Gastroesophageal sphincter (tissue), 4 donors: ENCODE results near the gene C11orf86. TPM values are rescaled to one million over a fixed set of nuclear protein-coding genes. Genes with fewer than 3 reads are reported as not detected.
"Not testable (repeated sequence)": the region's sequence is repeated elsewhere in the genome, so short reads cannot be mapped to it uniquely, and the experiment has no call there.

Experiments
- ATAC-seq: fragments of 150-250 bp; one replicate; pipeline ENCODE4 v1.9.1; 2016; ENCODE audit warnings: mild to moderate bottlenecking, moderate library complexity
- H3K27ac ChIP-seq, 4 donors: fragments of 200-600 bp; sonication (generic) in 3 of 4; 1 replicate in 3 of 4; 2 replicates in 1 of 4; pipeline ENCODE4 v1.5.1; 2016 to 2019
- H3K27me3 ChIP-seq: fragments of 200-600 bp; sonication (generic); one replicate; pipeline ENCODE4 v1.5.1; 2019
- H3K36me3 ChIP-seq, 2 donors: fragments of 200-600 bp; sonication (generic); one replicate each; pipeline ENCODE4 v1.5.1; 2019; ENCODE audit warnings: control low read depth in 1 of 2
- H3K4me1 ChIP-seq, 3 donors: fragments of 200-600 bp; sonication (generic); 1 replicate in 2 of 3; 2 replicates in 1 of 3; pipeline ENCODE4 v1.5.1; 2016 to 2019; ENCODE audit warnings: control low read depth in 2 of 3
- H3K4me3 ChIP-seq, 2 donors: fragments of 200-600 bp; sonication (generic); one replicate each; pipeline ENCODE4 v1.5.1; 2019; ENCODE audit warnings: mild to moderate bottlenecking in 1 of 2, moderate library complexity in 1 of 2
- H3K9me3 ChIP-seq, 3 donors: fragments of 200-600 bp; sonication (generic); one replicate each; pipeline ENCODE4 v1.5.1; 2017 to 2019; ENCODE audit warnings: control low read depth in 2 of 3
- CTCF ChIP-seq, 4 experiments: fragments of 200-600 bp in 2 of 4; fragments of 450-650 bp in 2 of 4; sonication (generic) in 1 of 4; IDR thresholded peaks; one replicate each; pipeline ENCODE4 v1.5.1; 2017 to 2019; ENCODE audit warnings: antibody characterized with exemption in 4 of 4, mild to moderate bottlenecking in 2 of 4, moderate library complexity in 2 of 4
- EP300 ChIP-seq: sonication (generic); formaldehyde crosslinking; IDR thresholded peaks from one replicate; pipeline ENCODE4 v1.6.1; 2017; ENCODE audit warnings: antibody characterized with exemption, mild to moderate bottlenecking
- POLR2A ChIP-seq, 2 donors: fragments of 450-650 bp; IDR thresholded peaks; one replicate each; pipeline ENCODE4 v1.6.1; 2017; ENCODE audit warnings: antibody characterized with exemption in 2 of 2, mild to moderate bottlenecking in 2 of 2, moderate library complexity in 1 of 2
- POLR2AphosphoS5 ChIP-seq: sonication (generic); formaldehyde crosslinking; IDR thresholded peaks from one replicate; pipeline ENCODE4 v1.6.1; 2017; ENCODE audit warnings: antibody characterized with exemption
- WGBS, 2 donors: methylation state at CpG; one replicate each; pipeline ENCODE4 v1.1.5; 2018; ENCODE audit warnings: low coverage in 1 of 2; 5-methylcytosine and 5-hydroxymethylcytosine counted together
- total RNA-seq, 4 donors: library from RNA; depleted of rRNA; stranded (reverse); fragments of >200 nt; gene quantifications; one replicate each; pipeline ENCODE4 v1.1.0, GENCODE V29; 2016

C11orf86 gene
- total RNA-seq, 4 donors from 2014 or later: not detected

- no peaks in the 10 kb centered on the region for H3K36me3 ChIP-seq
- H3K9me3 ChIP-seq: no peaks in the 10 kb centered on the region
- ATAC-seq: no peak
- TF ChIP-seq CTCF (IDR thresholded peaks at IDR 0.05): no peak
- no peak for TF ChIP-seq POLR2AphosphoS5
- TF ChIP-seq POLR2A (IDR thresholded peaks at IDR 0.05): no peak
- TF ChIP-seq EP300: no peak
- H3K27me3 ChIP-seq: no peaks in the 10 kb centered on the region
- H3K4me1 ChIP-seq: peaks cover 0 to 22% (median 0%) of the 10 kb centered on the region in 3 donors
- no peak overlapping the region for H3K27ac ChIP-seq
- 83 to 100% methylated on average over 1 of the region's 7 CpGs for WGBS, 2 donors
- H3K4me3 ChIP-seq: no peak overlapping the region
Observed at GRCh38 chr11:66986178-66986545, 11.1 kb downstream of the C11orf86 start.

DNA sequence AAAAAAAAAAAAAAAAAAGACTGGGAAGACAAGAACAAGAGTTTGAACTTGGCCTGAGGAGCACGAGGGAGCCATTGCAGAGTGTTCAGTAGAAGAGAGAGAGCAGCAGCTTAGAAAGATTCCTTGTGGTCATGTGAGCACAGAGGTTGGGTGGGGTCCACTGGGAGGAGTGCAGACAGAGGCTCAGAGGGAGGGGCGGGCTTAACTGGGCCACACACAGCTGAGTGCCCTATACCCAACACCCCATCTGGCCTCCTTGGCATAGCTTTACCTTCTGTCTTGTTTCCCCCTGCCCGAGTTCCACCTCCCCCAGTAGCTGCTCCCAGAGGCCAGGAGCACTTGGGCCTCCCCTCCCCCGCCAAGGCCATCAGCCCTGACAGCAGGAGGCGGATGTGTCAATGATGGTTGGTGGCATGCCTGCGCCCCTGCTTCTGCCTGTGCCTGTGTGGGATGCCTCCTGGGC is 12.1 kb downstream of the C11orf86 start:
- peaks cover 0 to 12% (median 0%) of the 10 kb centered on the region in 3 donors for H3K4me1 ChIP-seq
- WGBS, 2 donors: 0 to 59% methylated on average over 1 to 2 of the region's 6 CpGs
- TF ChIP-seq EP300 (no peak), POLR2A (IDR thresholded peaks at IDR 0.05) (no peak), CTCF (IDR thresholded peaks at IDR 0.05) (no peak), POLR2AphosphoS5 (no peak)
- H3K27me3 ChIP-seq: no peaks in the 10 kb centered on the region
- no peaks in the 10 kb centered on the region for H3K36me3 ChIP-seq
- H3K27ac ChIP-seq: no peak overlapping the region
- ATAC-seq: no peak
- H3K4me3 ChIP-seq: no peak overlapping the region
- no peaks in the 10 kb centered on the region for H3K9me3 ChIP-seq

DNA sequence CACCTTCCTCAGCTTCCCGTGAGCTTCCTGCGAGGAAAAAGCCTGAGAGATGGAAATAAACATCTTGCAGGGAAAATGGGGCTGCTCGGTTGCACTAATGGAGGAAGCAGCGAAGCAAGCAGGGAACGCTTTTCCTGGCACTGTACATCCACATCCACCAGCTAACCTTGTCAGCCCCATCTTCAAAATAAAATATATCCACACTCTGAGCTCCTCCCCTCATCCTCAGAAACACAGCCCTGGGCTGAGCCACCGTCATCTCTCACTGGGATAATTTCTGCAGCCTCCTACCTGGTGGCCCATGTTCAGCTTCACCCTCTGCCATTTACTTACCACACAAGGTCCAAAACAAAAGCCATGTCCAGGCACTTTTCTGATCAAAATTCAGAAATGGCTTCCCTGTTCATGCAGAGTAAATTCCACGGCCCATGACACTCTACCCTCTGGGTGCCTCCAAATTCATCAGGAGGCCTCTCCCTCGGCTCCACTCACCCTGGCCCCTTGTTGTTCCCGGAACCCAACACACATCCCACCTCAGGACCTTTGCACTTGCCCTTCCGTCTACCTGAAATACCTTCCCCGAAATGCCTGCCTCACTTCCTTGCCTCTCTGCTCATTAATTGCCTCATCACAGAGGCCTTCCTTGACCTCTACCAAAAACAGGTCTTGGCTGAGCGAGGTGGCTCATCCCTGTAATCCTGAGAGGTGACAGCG is 13.0 kb downstream of the C11orf86 start:
- no peak for ATAC-seq
- Histone ChIP-seq H3K4me1 (peaks cover 0 to 11% (median 0%) of the 10 kb centered on the region in 3 donors), H3K36me3 (no peaks in the 10 kb centered on the region), H3K27ac (no peak overlapping the region), H3K4me3 (no peak overlapping the region), H3K9me3 (no peaks in the 10 kb centered on the region), H3K27me3 (no peaks in the 10 kb centered on the region)
- TF ChIP-seq POLR2AphosphoS5: no peak
- no peak for TF ChIP-seq POLR2A (IDR thresholded peaks at IDR 0.05)
- no peak for TF ChIP-seq CTCF (IDR thresholded peaks at IDR 0.05)
- TF ChIP-seq EP300: no peak
- WGBS, 2 donors: 76 to 80% methylated on average over 9 to 13 of the region's 13 CpGs

- H3K4me1 ChIP-seq: peaks cover 0 to 11% (median 0%) of the 10 kb centered on the region in 3 donors
- H3K36me3 ChIP-seq, H3K27ac ChIP-seq, H3K27me3 ChIP-seq, ATAC-seq, H3K4me3 ChIP-seq, H3K9me3 ChIP-seq: not testable (repeated sequence)
- no CpG with 5 or more reads among the region's 28 CpGs for WGBS, 2 donors
Observed at GRCh38 chr11:66988741-66989140, 13.6 kb downstream of the C11orf86 start.

GRCh38 chr11:66989360-66989759 is 14.3 kb downstream of the C11orf86 start:
- not testable (repeated sequence) for H3K27me3 ChIP-seq

DNA sequence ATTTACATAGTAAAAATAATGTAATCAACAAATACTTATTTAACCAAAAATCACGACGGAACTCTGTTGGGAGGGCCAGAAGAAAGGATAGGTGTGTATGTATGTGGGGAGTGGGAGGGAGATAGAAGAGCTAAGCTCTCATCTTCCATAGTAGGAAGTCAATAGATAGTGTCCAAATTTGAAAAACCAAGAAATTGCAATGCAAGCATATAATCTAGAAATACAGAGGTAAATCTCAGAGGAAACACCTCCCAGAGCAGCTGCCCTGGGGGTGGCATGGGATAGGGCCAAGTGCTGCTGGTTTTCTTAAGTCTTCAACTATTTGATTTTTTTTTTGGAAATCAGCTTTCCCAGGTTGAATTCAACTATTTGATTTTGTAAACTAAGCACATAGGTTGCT is 16.9 kb downstream of the C11orf86 start:
- Histone ChIP-seq H3K4me1 (no peaks in the 10 kb centered on the region), H3K27ac (no peak overlapping the region), H3K36me3 (no peaks in the 10 kb centered on the region), H3K27me3 (peaks cover 22% of the 10 kb centered on the region), H3K9me3 (no peaks in the 10 kb centered on the region), H3K4me3 (no peak overlapping the region)
- TF ChIP-seq POLR2A (IDR thresholded peaks at IDR 0.05) (no peak), POLR2AphosphoS5 (no peak), EP300 (no peak), CTCF (IDR thresholded peaks at IDR 0.05) (no peak)
- ATAC-seq: no peak
- WGBS, 2 donors: 60 to 72% methylated on average over 2 of the region's 2 CpGs

More at GRCh38 chr11:66989360-66989759, 14.3 kb downstream of the C11orf86 start:
- H3K36me3 ChIP-seq, H3K4me3 ChIP-seq, H3K27ac ChIP-seq, ATAC-seq, H3K9me3 ChIP-seq: not testable (repeated sequence)
- WGBS, 2 donors: 91% methylated on average over 4 of the region's 9 CpGs; no CpG with 5 or more reads in 1 of the 2 donors
- H3K4me1 ChIP-seq: peaks cover 0 to 11% (median 0%) of the 10 kb centered on the region in 3 donors
